HEK293 (cell line): ENCODE results near the gene DENND2C.

Experiments used
- CTCF ChIA-PET: fragments of 350-600 bp; formaldehyde crosslinking; extraction: SDS; loops from one replicate; lab custom pipeline; 2021; ENCODE audit warnings: antibody characterized with exemption; lab: Yijun Ruan, JAX
- POLR2A ChIA-PET: fragments of 300-600 bp; formaldehyde crosslinking; extraction: SDS; loops from one replicate; lab custom pipeline; 2020; ENCODE audit warnings: antibody characterized with exemption, inconsistent platforms; lab: Yijun Ruan, JAX
- H3K27ac ChIP-seq: fragments of 200-500 bp; sonication (Bioruptor generic); 2 replicates; pipeline ENCODE4 v1.5.1; 2014; ENCODE audit warnings: low read depth, low read length, control low read depth, inconsistent platforms; ENCODE audit errors: extremely low read depth
- H3K36me3 ChIP-seq, 2 experiments: fragments of 200-500 bp in 1 of 2; sonication (Bioruptor generic) in 1 of 2; 1 replicate in 1 of 2; 2 replicates in 1 of 2; pipeline ENCODE4 v1.5.1; 2014 to 2017; ENCODE audit warnings: inconsistent platforms in 2 of 2, low read length in 2 of 2; ENCODE audit not compliant: control insufficient read depth in 2 of 2, insufficient read depth in 1 of 2
- H3K4me1 ChIP-seq: fragments of 200-500 bp; sonication (Bioruptor generic); 2 replicates; pipeline ENCODE4 v1.5.1; 2014; ENCODE audit warnings: mild to moderate bottlenecking, low read length, inconsistent platforms; ENCODE audit not compliant: control insufficient read depth, insufficient read depth
- H3K4me3 ChIP-seq: 2 replicates; pipeline ENCODE4 v1.5.1; 2011; ENCODE audit warnings: low read depth, mild to moderate bottlenecking, control low read depth, low read length, moderate library complexity
- H3K9me3 ChIP-seq: fragments of 200-500 bp; sonication (Bioruptor generic); 2 replicates; pipeline ENCODE4 v1.5.1; 2014; ENCODE audit warnings: low read depth, low read length, inconsistent platforms; ENCODE audit not compliant: control insufficient read depth, insufficient read depth
- GLIS1 ChIP-seq: fragments of 450-650 bp; formaldehyde crosslinking; IDR thresholded peaks from 2 replicates; pipeline ENCODE4 v1.5.1; 2016; ENCODE audit warnings: missing biosample characterization, missing genetic modification characterization
- GLIS2 ChIP-seq: fragments of 450-650 bp; formaldehyde crosslinking; IDR thresholded peaks from 2 replicates; pipeline ENCODE4 v1.5.1; 2016; ENCODE audit warnings: missing biosample characterization, missing genetic modification characterization
- KLF16 ChIP-seq: fragments of 450-650 bp; formaldehyde crosslinking; IDR thresholded peaks from 2 replicates; pipeline ENCODE4 v1.5.1; 2017; ENCODE audit warnings: missing biosample characterization, missing genetic modification characterization
- KLF8 ChIP-seq: fragments of 450-650 bp; formaldehyde crosslinking; IDR thresholded peaks from 2 replicates; pipeline ENCODE4 v1.5.1; 2016; ENCODE audit warnings: missing biosample characterization, missing genetic modification characterization
- MEIS1 ChIP-seq: sonication (generic); formaldehyde crosslinking; IDR thresholded peaks from 2 replicates; pipeline ENCODE4 v1.8.1; 2022; ENCODE audit warnings: missing genetic modification reagents, mild to moderate bottlenecking, borderline replicate concordance
- OVOL3 ChIP-seq: fragments of 450-650 bp; formaldehyde crosslinking; IDR thresholded peaks from 2 replicates; pipeline ENCODE4 v1.5.1; 2016; ENCODE audit warnings: missing biosample characterization, missing genetic modification characterization
- REST ChIP-seq: fragments of 450-650 bp; formaldehyde crosslinking; IDR thresholded peaks from 2 replicates; pipeline ENCODE4 v1.5.1; 2016; ENCODE audit warnings: missing biosample characterization, missing genetic modification characterization
- SALL2 ChIP-seq: fragments of 450-650 bp; formaldehyde crosslinking; IDR thresholded peaks from 2 replicates; pipeline ENCODE4 v1.5.0; 2017; ENCODE audit warnings: missing biosample characterization, mild to moderate bottlenecking, missing genetic modification characterization, borderline replicate concordance
- SETDB1 ChIP-seq: IDR thresholded peaks from one replicate; pipeline ENCODE4 v1.6.1; 2017; ENCODE audit warnings: mild to moderate bottlenecking, low read length, moderate library complexity, mixed read lengths; ENCODE audit not compliant: insufficient read length
- ZBTB21 ChIP-seq: fragments of 450-650 bp; formaldehyde crosslinking; IDR thresholded peaks from 2 replicates; pipeline ENCODE4 v1.5.1; 2017; ENCODE audit warnings: missing biosample characterization, missing genetic modification characterization
- ZNF10 ChIP-seq: fragments of 450-650 bp; formaldehyde crosslinking; IDR thresholded peaks from 2 replicates; pipeline ENCODE4 v1.5.1; 2017; ENCODE audit warnings: missing biosample characterization, missing genetic modification characterization
- ZNF146 ChIP-seq: fragments of 450-650 bp; formaldehyde crosslinking; IDR thresholded peaks from 2 replicates; pipeline ENCODE4 v1.5.1; 2016; ENCODE audit warnings: missing biosample characterization, missing genetic modification characterization
- ZNF157 ChIP-seq: fragments of 450-650 bp; formaldehyde crosslinking; IDR thresholded peaks from 2 replicates; pipeline ENCODE4 v1.5.1; 2016; ENCODE audit warnings: missing biosample characterization, missing genetic modification characterization
- ZNF16 ChIP-seq: fragments of 450-650 bp; formaldehyde crosslinking; IDR thresholded peaks from 2 replicates; pipeline ENCODE4 v1.5.1; 2016; ENCODE audit warnings: low read depth, missing biosample characterization, missing genetic modification characterization
- ZNF184 ChIP-seq: fragments of 450-650 bp; IDR thresholded peaks from 2 replicates; pipeline ENCODE4 v1.5.1; 2018; ENCODE audit warnings: missing biosample characterization, mild to moderate bottlenecking, missing genetic modification characterization
- ZNF202 ChIP-seq: fragments of 450-650 bp; formaldehyde crosslinking; IDR thresholded peaks from 2 replicates; pipeline ENCODE4 v1.5.1; 2016; ENCODE audit warnings: missing biosample characterization, missing genetic modification characterization, borderline replicate concordance
- ZNF239 ChIP-seq: fragments of 450-650 bp; formaldehyde crosslinking; IDR thresholded peaks from 2 replicates; pipeline ENCODE4 v1.5.1; 2016; ENCODE audit warnings: missing biosample characterization, missing genetic modification characterization
- ZNF302 ChIP-seq: fragments of 450-650 bp; formaldehyde crosslinking; IDR thresholded peaks from 2 replicates; pipeline ENCODE4 v1.5.1; 2016; ENCODE audit warnings: missing biosample characterization, missing genetic modification characterization, low read depth
- ZNF37A ChIP-seq: fragments of 450-650 bp; IDR thresholded peaks from 2 replicates; pipeline ENCODE4 v1.5.1; 2018; ENCODE audit warnings: missing biosample characterization, missing genetic modification characterization
- ZNF423 ChIP-seq: fragments of 450-650 bp; formaldehyde crosslinking; IDR thresholded peaks from 2 replicates; pipeline ENCODE4 v1.5.1; 2016; ENCODE audit warnings: missing biosample characterization, missing genetic modification characterization
- ZNF571 ChIP-seq: fragments of 450-650 bp; formaldehyde crosslinking; IDR thresholded peaks from 2 replicates; pipeline ENCODE4 v1.5.0; 2017; ENCODE audit warnings: missing biosample characterization, missing genetic modification characterization
- ZNF670 ChIP-seq: fragments of 450-650 bp; formaldehyde crosslinking; IDR thresholded peaks from 2 replicates; pipeline ENCODE4 v1.5.1; 2016; ENCODE audit warnings: missing biosample characterization, missing genetic modification characterization, low read depth
- ZNF701 ChIP-seq: fragments of 450-650 bp; formaldehyde crosslinking; IDR thresholded peaks from 2 replicates; pipeline ENCODE4 v1.5.1; 2016; ENCODE audit warnings: missing biosample characterization, missing genetic modification characterization
- ZNF707 ChIP-seq: fragments of 450-650 bp; formaldehyde crosslinking; IDR thresholded peaks from 2 replicates; pipeline ENCODE4 v1.5.1; 2016; ENCODE audit warnings: missing biosample characterization, missing genetic modification characterization
- ZXDB ChIP-seq: fragments of 450-650 bp; formaldehyde crosslinking; IDR thresholded peaks from 2 replicates; pipeline ENCODE4 v1.5.1; 2016; ENCODE audit warnings: missing biosample characterization, missing genetic modification characterization
- TF ChIP-seq, protein P1 (sequence below): fragments of 450-650 bp; formaldehyde crosslinking; IDR thresholded peaks from 2 replicates; pipeline ENCODE4 v1.5.1; 2016; ENCODE audit warnings: missing biosample characterization, missing genetic modification characterization

DENND2C gene

DNA sequence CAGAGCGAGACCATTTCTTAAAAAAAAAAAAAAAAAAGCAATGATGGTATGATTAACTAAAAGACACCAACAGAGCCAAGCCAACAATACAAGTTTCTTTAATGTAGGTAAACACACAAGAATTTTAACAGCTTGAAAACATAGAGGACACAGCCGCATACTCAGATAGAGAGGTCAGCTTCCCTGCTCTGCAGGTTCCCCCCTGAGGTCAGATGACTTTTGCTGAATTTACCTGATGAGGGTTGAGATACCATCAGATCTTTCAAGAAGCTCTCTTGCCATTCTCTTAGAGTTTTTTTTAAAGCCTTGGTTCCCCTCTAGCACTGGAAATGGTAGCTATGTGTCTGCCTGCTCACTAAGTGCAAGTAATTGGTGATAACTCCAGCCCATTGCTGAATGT lies 119.5 kb downstream of the DENND2C start:
- ChIA-PET POLR2A (interaction anchor here (0.7 kb wide), 1 partner anchor 9 kb away, joined by 4 read pairs; no protein-coding TSS in a partner anchor), CTCF (interaction anchor here (0.6 kb wide), 1 partner anchor 20 kb away, joined by 3 read pairs; no protein-coding TSS in a partner anchor)
- Histone ChIP-seq H3K9me3 (no peaks in the 10 kb centered on the region), H3K4me3 (no peak overlapping the region), H3K36me3 (no peaks in the 10 kb centered on the region), H3K27ac (no peak overlapping the region), H3K4me1 (no peaks in the 10 kb centered on the region)
- TF ChIP-seq ZNF16 (tag by site-specific recombination): no peak

GRCh38 chr1:114549137-114549536 lies 120.7 kb downstream of the DENND2C start:
- ChIA-PET POLR2A (no interaction called here), CTCF (interaction anchor here (0.6 to 0.7 kb wide), 2 partner anchors 231 to 248 kb away, joined by 3 to 5 read pairs; no protein-coding TSS in a partner anchor)
- H3K27ac ChIP-seq: no peak overlapping the region
- H3K9me3 ChIP-seq: no peaks in the 10 kb centered on the region
- TF ChIP-seq ZNF184 (tag by site-specific recombination) (no peak), ZNF157 (tag by site-specific recombination) (no peak), ZXDB (tag by site-specific recombination) (no peak), GLIS1 (tag by site-specific recombination) (no peak), ZNF146 (tag by site-specific recombination) (no peak), ZNF10 (tag by site-specific recombination) (no peak), KLF8 (tag by site-specific recombination) (no peak), KLF16 (tag by site-specific recombination) (no peak)
- TF ChIP-seq, all 188 proteins: peak for 0
- Histone ChIP-seq H3K4me1 (no peaks in the 10 kb centered on the region), H3K36me3 (no peaks in the 10 kb centered on the region), H3K4me3 (no peak overlapping the region)

DNA sequence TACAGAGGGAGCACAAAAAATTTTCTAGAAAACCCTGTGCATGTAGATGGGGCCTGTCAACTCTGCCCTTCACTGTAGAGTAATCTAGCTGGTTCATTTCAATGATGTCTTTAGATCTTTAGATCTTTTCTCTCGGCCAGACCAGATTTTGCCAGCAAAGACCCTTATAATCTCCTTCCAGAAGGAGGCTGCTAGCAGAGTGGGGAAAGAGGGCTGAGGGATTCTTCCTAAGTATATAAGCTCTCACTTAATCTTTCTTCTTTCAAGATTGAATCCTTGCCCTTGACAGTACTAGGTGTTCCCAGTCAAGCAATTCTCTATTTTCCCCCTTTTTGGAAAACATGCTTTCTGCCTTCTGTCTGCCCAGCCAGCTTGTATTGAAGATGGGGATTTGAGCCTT lies 122.8 kb downstream of the DENND2C start:
- Histone ChIP-seq H3K4me3 (no peak overlapping the region), H3K27ac (no peak overlapping the region), H3K9me3 (no peaks in the 10 kb centered on the region), H3K4me1 (no peaks in the 10 kb centered on the region), H3K36me3 (no peaks in the 10 kb centered on the region)
- TF ChIP-seq ZNF10 (tag by site-specific recombination) (no peak), ZNF423 (tag by site-specific recombination) (no peak), OVOL3 (tag by site-specific recombination) (no peak), ZNF707 (tag by site-specific recombination) (no peak)
- ChIA-PET POLR2A (no interaction called here), CTCF (no interaction called here)

DNA sequence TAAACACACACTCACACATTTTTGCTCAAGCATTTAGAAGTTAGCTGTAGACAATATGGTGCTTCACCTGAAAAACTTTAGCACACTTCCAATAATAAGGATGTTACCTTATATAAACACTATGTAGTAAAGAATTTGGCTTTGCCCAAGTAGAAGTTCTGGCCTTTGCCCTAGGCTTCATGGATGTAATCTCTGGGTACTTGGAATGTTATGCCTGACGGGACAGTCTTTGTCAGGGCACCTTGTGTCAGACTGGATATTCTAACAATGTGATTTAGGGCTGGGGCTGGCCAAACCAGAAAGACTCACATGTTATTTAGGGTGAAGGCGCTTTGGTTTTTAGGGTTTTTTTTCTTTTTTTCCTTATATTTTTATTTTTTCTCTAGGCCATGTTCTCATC lies 124.1 kb downstream of the DENND2C start:
- Histone ChIP-seq H3K9me3 (no peaks in the 10 kb centered on the region), H3K27ac (no peak overlapping the region), H3K36me3 (no peaks in the 10 kb centered on the region), H3K4me1 (no peaks in the 10 kb centered on the region), H3K4me3 (no peak overlapping the region)
- ChIA-PET POLR2A (no interaction called here), CTCF (no interaction called here)
- TF ChIP-seq ZNF239 (tag by site-specific recombination) (no peak), ZNF302 (tag by site-specific recombination) (no peak), ZNF701 (tag by site-specific recombination) (no peak), ZBTB21 (tag by site-specific recombination) (no peak), SALL2 (tag by site-specific recombination) (no peak), ZNF202 (tag by site-specific recombination) (no peak), REST (tag by site-specific recombination) (no peak), GLIS2 (tag by site-specific recombination) (no peak), ZNF37A (tag by site-specific recombination) (no peak), SETDB1 (no peak), MEIS1 (CRISPR knock-in tag) (no peak), ZNF184 (tag by site-specific recombination) (no peak), ZNF670 (tag by site-specific recombination) (no peak), ZNF571 (no peak)
- TF ChIP-seq, protein P1, sequence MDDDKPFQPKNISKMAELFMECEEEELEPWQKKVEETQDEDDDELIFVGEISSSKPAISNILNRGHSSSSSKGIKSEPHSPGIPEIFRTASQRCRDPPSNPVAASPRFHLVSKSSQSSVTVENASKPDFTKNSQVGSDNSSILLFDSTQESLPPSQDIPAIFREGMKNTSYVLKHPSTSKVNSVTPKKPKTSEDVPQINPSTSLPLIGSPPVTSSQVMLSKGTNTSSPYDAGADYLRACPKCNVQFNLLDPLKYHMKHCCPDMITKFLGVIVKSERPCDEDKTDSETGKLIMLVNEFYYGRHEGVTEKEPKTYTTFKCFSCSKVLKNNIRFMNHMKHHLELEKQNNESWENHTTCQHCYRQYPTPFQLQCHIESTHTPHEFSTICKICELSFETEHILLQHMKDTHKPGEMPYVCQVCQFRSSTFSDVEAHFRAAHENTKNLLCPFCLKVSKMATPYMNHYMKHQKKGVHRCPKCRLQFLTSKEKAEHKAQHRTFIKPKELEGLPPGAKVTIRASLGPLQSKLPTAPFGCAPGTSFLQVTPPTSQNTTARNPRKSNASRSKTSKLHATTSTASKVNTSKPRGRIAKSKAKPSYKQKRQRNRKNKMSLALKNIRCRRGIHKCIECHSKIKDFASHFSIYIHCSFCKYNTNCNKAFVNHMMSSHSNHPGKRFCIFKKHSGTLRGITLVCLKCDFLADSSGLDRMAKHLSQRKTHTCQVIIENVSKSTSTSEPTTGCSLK: no peak
